ENCODE measurements around the gene ACOT6. TPM values are rescaled to one million over a fixed set of nuclear protein-coding genes. Genes with fewer than 3 reads are reported as not detected.
"Not testable (repeated sequence)": the region's sequence is repeated elsewhere in the genome, so short reads cannot be mapped to it uniquely, and the experiment has no call there.

The ACOT6 gene
- total RNA-seq, 2 donors from 2014 or later: not detected

- peaks cover 0 to 12% of the 10 kb centered on the region in 2 donors for H3K4me1 ChIP-seq (ENCODE audit: control insufficient read depth in 1 of 2, low read depth in 2 of 2)
- no peaks in the 10 kb centered on the region for H3K36me3 ChIP-seq
- no peak for TF ChIP-seq CTCF (IDR thresholded peaks at IDR 0.05)
- no peaks in the 10 kb centered on the region for H3K9me3 ChIP-seq
- no peaks in the 10 kb centered on the region for H3K27me3 ChIP-seq (replicated peaks; ENCODE audit: insufficient read depth)
- no peak for ATAC-seq (ENCODE audit: insufficient number of reproducible peaks, low FRiP score, low read depth)
- no peak overlapping the region for H3K4me3 ChIP-seq
- no peak for DNase-seq (ENCODE audit: low spot score)
- H3K27ac ChIP-seq: no peak overlapping the region
These were observed 23.6 kb upstream of the ACOT6 start for GRCh38 chr14:73588695-73589094.

- no peak for TF ChIP-seq CTCF (IDR thresholded peaks at IDR 0.05)
- DNase-seq (ENCODE audit: low spot score) (no peak), ATAC-seq (ENCODE audit: insufficient number of reproducible peaks, low FRiP score, low read depth) (no peak)
- no peaks in the 10 kb centered on the region for H3K27me3 ChIP-seq (replicated peaks; ENCODE audit: insufficient read depth)
- no peak overlapping the region for H3K27ac ChIP-seq
- no peaks in the 10 kb centered on the region for H3K9me3 ChIP-seq
- H3K36me3 ChIP-seq: no peaks in the 10 kb centered on the region
- H3K4me3 ChIP-seq: no peak overlapping the region
- H3K4me1 ChIP-seq (ENCODE audit: control insufficient read depth in 1 of 2, low read depth in 2 of 2): peaks cover 0 to 12% of the 10 kb centered on the region in 2 donors
These were observed 23.2 kb upstream of the ACOT6 start for GRCh38 chr14:73589116-73589515.

- H3K4me3 ChIP-seq; H3K36me3 ChIP-seq; H3K27ac ChIP-seq; DNase-seq (ENCODE audit: low spot score); H3K9me3 ChIP-seq; ATAC-seq (ENCODE audit: insufficient number of reproducible peaks, low FRiP score, low read depth); H3K27me3 ChIP-seq (replicated peaks; ENCODE audit: insufficient read depth): not testable (repeated sequence)
- H3K4me1 ChIP-seq (ENCODE audit: control insufficient read depth in 1 of 2, low read depth in 2 of 2): peaks cover 0 to 12% of the 10 kb centered on the region in 2 donors
These were observed 21.7 kb upstream of the ACOT6 start for GRCh38 chr14:73590673-73591004.

- no peak for TF ChIP-seq CTCF (IDR thresholded peaks at IDR 0.05)
- Histone ChIP-seq H3K4me1 (ENCODE audit: control insufficient read depth in 1 of 2, low read depth in 2 of 2) (peaks cover 0 to 12% of the 10 kb centered on the region in 2 donors), H3K9me3 (no peaks in the 10 kb centered on the region), H3K4me3 (peak within 1 kb of the TSS; percentile 78), H3K27me3 (replicated peaks; ENCODE audit: insufficient read depth) (no peaks in the 10 kb centered on the region), H3K27ac (no peak within 1 kb of the TSS), H3K36me3 (no peaks in the 10 kb centered on the region)
- peak; percentile 39 for ATAC-seq (ENCODE audit: insufficient number of reproducible peaks, low FRiP score, low read depth)
- DNase-seq (ENCODE audit: low spot score): no peak
These were observed 20.4 kb upstream of the ACOT6 start, which contains the start of gene ACOT4 for GRCh38 chr14:73591690-73592449. Gene ACOT4 (plus strand): TSS chr14:73591873. CDS start chr14:73591960, 87 bp downstream.

GRCh38 chr14:73594491-73594890, 17.8 kb upstream of the ACOT6 start:
- no peak overlapping the region for H3K4me3 ChIP-seq
- no peaks in the 10 kb centered on the region for H3K27me3 ChIP-seq (replicated peaks; ENCODE audit: insufficient read depth)
- no peaks in the 10 kb centered on the region for H3K36me3 ChIP-seq
- H3K4me1 ChIP-seq (ENCODE audit: control insufficient read depth in 1 of 2, low read depth in 2 of 2): peaks cover 0 to 12% of the 10 kb centered on the region in 2 donors
- DNase-seq (ENCODE audit: low spot score) (no peak), ATAC-seq (ENCODE audit: insufficient number of reproducible peaks, low FRiP score, low read depth) (no peak)
- no peaks in the 10 kb centered on the region for H3K9me3 ChIP-seq
- no peak overlapping the region for H3K27ac ChIP-seq
- TF ChIP-seq CTCF (IDR thresholded peaks at IDR 0.05): no peak

GRCh38 chr14:73599499-73599898, 12.8 kb upstream of the ACOT6 start:
- no peak for DNase-seq (ENCODE audit: low spot score)
- no peak for ATAC-seq (ENCODE audit: insufficient number of reproducible peaks, low FRiP score, low read depth)
- Histone ChIP-seq H3K36me3 (no peaks in the 10 kb centered on the region), H3K27ac (no peak overlapping the region), H3K27me3 (replicated peaks; ENCODE audit: insufficient read depth) (no peaks in the 10 kb centered on the region), H3K4me1 (ENCODE audit: control insufficient read depth in 1 of 2, low read depth in 2 of 2) (no peaks in the 10 kb centered on the region), H3K4me3 (no peak overlapping the region), H3K9me3 (no peaks in the 10 kb centered on the region)
- TF ChIP-seq CTCF (IDR thresholded peaks at IDR 0.05): no peak

All from thoracic aorta (tissue), 2 donors.